WTC11 (cell line): ENCODE data around the gene ZNF586. TPM values are rescaled to one million over a fixed set of nuclear protein-coding genes. Genes with fewer than 3 reads are reported as not detected.
A peak's percentile ranks its signal among the peaks of the same experiment; 100 is the strongest.

Source experiments
- ATAC-seq: fragments of 200-7000 bp; cut with Tn5 transposase; 2 replicates; pipeline ENCODE4 v1.10.0; 2021; ENCODE audit warnings: mild to moderate bottlenecking, moderate library complexity
- Bru-seq: library from RNA; stranded (reverse); fragments of 400-500 nt; gene quantifications from one replicate; lab custom pipeline; 2021; lab: Mats Ljungman, UMichigan
- CTCF ChIA-PET: fragments of 300-600 bp; sonication (Branson Sonifier 250); formaldehyde crosslinking; loops from one replicate; lab custom pipeline; 2021; ENCODE audit warnings: antibody characterized with exemption; lab: Charles Lee
- POLR2A ChIA-PET: fragments of 350-600 bp; sonication (Branson Sonifier 250); formaldehyde crosslinking; loops from one replicate; lab custom pipeline; 2021; ENCODE audit warnings: antibody characterized with exemption; lab: Charles Lee
- DNase-seq: peaks from one replicate; pipeline ENCODE4 v3.0.0; 2021; ENCODE audit warnings: low spot score
- H3K27ac Mint-ChIP-seq: 2 replicates; pipeline ENCODE4 v1.8.0; 2021; ENCODE audit warnings: mixed read lengths
- H3K27me3 Mint-ChIP-seq: 2 replicates; pipeline ENCODE4 v1.8.0; 2021; ENCODE audit warnings: low read depth, mild to moderate bottlenecking, moderate library complexity, mixed read lengths
- H3K36me3 Mint-ChIP-seq: 2 replicates; pipeline ENCODE4 v1.8.0; 2021; ENCODE audit warnings: mixed read lengths
- H3K4me1 Mint-ChIP-seq: 2 replicates; pipeline ENCODE4 v1.8.0; 2022; ENCODE audit warnings: mixed read lengths
- H3K4me3 Mint-ChIP-seq: 2 replicates; pipeline ENCODE4 v1.8.0; 2021; ENCODE audit warnings: mild to moderate bottlenecking, moderate library complexity, mixed read lengths
- H3K9me3 Mint-ChIP-seq: 2 replicates; pipeline ENCODE4 v1.8.0; 2021; ENCODE audit warnings: mixed read lengths
- ATF6 ChIP-seq: sonication (generic); formaldehyde crosslinking; IDR thresholded peaks from 2 replicates; pipeline ENCODE4 v1.8.1; 2023; ENCODE audit warnings: mild to moderate bottlenecking, missing genetic modification reagents
- CBFB ChIP-seq: sonication (generic); formaldehyde crosslinking; IDR thresholded peaks from 2 replicates; pipeline ENCODE4 v1.8.1; 2022; ENCODE audit warnings: mild to moderate bottlenecking, low read depth, missing genetic modification reagents
- CDX4 ChIP-seq: fragments of 250-450 bp; sonication (Bioruptor Pico); IDR thresholded peaks from 2 replicates; pipeline ENCODE4 v1.9.0; 2021; ENCODE audit warnings: moderate library complexity, mild to moderate bottlenecking, inconsistent platforms, borderline replicate concordance
- E2F1 ChIP-seq: sonication (generic); formaldehyde crosslinking; IDR thresholded peaks from 2 replicates; pipeline ENCODE4 v1.8.0; 2022; ENCODE audit warnings: mild to moderate bottlenecking, missing genetic modification reagents
- EMX1 ChIP-seq: fragments of 250-450 bp; sonication (Bioruptor Pico); IDR thresholded peaks from 2 replicates; pipeline ENCODE4 v1.8.0; 2021; ENCODE audit warnings: mild to moderate bottlenecking
- ESRRA ChIP-seq: sonication (generic); formaldehyde crosslinking; IDR thresholded peaks from 2 replicates; pipeline ENCODE4 v1.8.1; 2022; ENCODE audit warnings: mild to moderate bottlenecking, missing genetic modification reagents, borderline replicate concordance
- FOXP4 ChIP-seq: sonication (generic); formaldehyde crosslinking; IDR thresholded peaks from 2 replicates; pipeline ENCODE4 v1.8.0; 2022; ENCODE audit warnings: mild to moderate bottlenecking, missing genetic modification reagents
- GABPB1 ChIP-seq: sonication (generic); formaldehyde crosslinking; IDR thresholded peaks from 2 replicates; pipeline ENCODE4 v1.8.1; 2023; ENCODE audit warnings: mild to moderate bottlenecking, missing genetic modification reagents
- MXD4 ChIP-seq: fragments of 250-450 bp; sonication (Bioruptor Pico); IDR thresholded peaks from 2 replicates; pipeline ENCODE4 v1.8.0; 2021; ENCODE audit warnings: mild to moderate bottlenecking, moderate library complexity, borderline replicate concordance
- MYBL2 ChIP-seq: sonication (generic); formaldehyde crosslinking; IDR thresholded peaks from 2 replicates; pipeline ENCODE4 v1.8.1; 2023; ENCODE audit warnings: mild to moderate bottlenecking, moderate library complexity, missing genetic modification reagents
- NFYB ChIP-seq: sonication (generic); formaldehyde crosslinking; conservative IDR thresholded peaks from 2 replicates; pipeline ENCODE4 v1.8.0; 2022; ENCODE audit warnings: low read depth, missing genetic modification reagents
- NR1H2 ChIP-seq: sonication (generic); formaldehyde crosslinking; IDR thresholded peaks from 2 replicates; pipeline ENCODE4 v1.9.0; 2021; ENCODE audit warnings: mild to moderate bottlenecking, moderate library complexity, missing genetic modification reagents
- OVOL2 ChIP-seq: fragments of 250-450 bp; sonication (Bioruptor Pico); IDR thresholded peaks from 2 replicates; pipeline ENCODE4 v1.9.0; 2021; ENCODE audit warnings: mild to moderate bottlenecking, borderline replicate concordance
- PREB ChIP-seq: sonication (generic); formaldehyde crosslinking; IDR thresholded peaks from 2 replicates; pipeline ENCODE4 v1.8.1; 2022; ENCODE audit warnings: mild to moderate bottlenecking, missing genetic modification reagents, moderate library complexity, borderline replicate concordance
- SMAD3 ChIP-seq: sonication (generic); formaldehyde crosslinking; IDR thresholded peaks from 2 replicates; pipeline ENCODE4 v1.8.0; 2022; ENCODE audit warnings: missing genetic modification reagents, mild to moderate bottlenecking, borderline replicate concordance
- ZNF317 ChIP-seq: sonication (generic); formaldehyde crosslinking; IDR thresholded peaks from 2 replicates; pipeline ENCODE4 v1.8.1; 2023; ENCODE audit warnings: low read depth, mild to moderate bottlenecking, moderate library complexity, missing genetic modification reagents, borderline replicate concordance
- ZNF425 ChIP-seq: fragments of 250-450 bp; sonication (Bioruptor Pico); conservative IDR thresholded peaks from 2 replicates; pipeline ENCODE4 v1.9.0; 2021; ENCODE audit warnings: mild to moderate bottlenecking
- ZNF512 ChIP-seq: sonication (generic); formaldehyde crosslinking; IDR thresholded peaks from 2 replicates; pipeline ENCODE4 v1.8.1; 2022; ENCODE audit warnings: missing genetic modification reagents, borderline replicate concordance
- ZSCAN18 ChIP-seq: fragments of 250-450 bp; sonication (Bioruptor Pico); IDR thresholded peaks from 2 replicates; pipeline ENCODE4 v2.1.2; 2022; ENCODE audit warnings: mild to moderate bottlenecking, moderate library complexity
- long read RNA-seq, 3 experiments: library from RNA in 1 of 3; library from capped mRNA in 1 of 3; library from polyadenylated mRNA in 1 of 3; unstranded in 2 of 3; stranded (forward) in 1 of 3; transcript quantifications; one replicate each; pipeline ENCODE4 v2.0.0, GENCODE V29; 2021
- total RNA-seq: library from RNA; stranded (reverse); gene quantifications from 3 replicates; pipeline ENCODE4 v1.2.3, GENCODE V29; 2021

The ZNF586 gene
- 13.6 to 16.4 TPM (median 15.4 TPM) in 3 replicates for total RNA-seq
- Bru-seq, nascent RNA = percentile 82 among the genes with signal in this experiment
- long read RNA-seq, experiment 1, transcript ZNF586-203 (3 exons, 2,163 nt) = major isoform, 15 of 31 reads
- long read RNA-seq, experiment 1, transcript ZNF586-202 (2 exons, 1,977 nt) = minor isoform, 8 of 31 reads
- long read RNA-seq, experiment 1, partial matches to known transcripts = 1 of 31 reads
- long read RNA-seq, experiment 1, other reads (novel, unspliced or antisense) = 7 of 31 reads
- long read RNA-seq, experiment 2, transcript ZNF586-203 (3 exons, 2,163 nt) = major isoform, 7 of 17 reads
- long read RNA-seq, experiment 2, partial matches to known transcripts = 0 of 17 reads
- long read RNA-seq, experiment 2, other reads (novel, unspliced or antisense) = 7 of 17 reads
- long read RNA-seq, experiment 3, transcript ZNF586-202 (2 exons, 1,977 nt) = minor isoform, 5 of 34 reads
- long read RNA-seq, experiment 3, transcript ZNF586-203 (3 exons, 2,163 nt) = major isoform, 8 of 34 reads
- long read RNA-seq, experiment 3, partial matches to known transcripts = 20 of 34 reads
- long read RNA-seq, experiment 3, other reads (novel, unspliced or antisense) = 1 of 34 reads

GRCh38 chr19:57769345-57770131 is at the start of gene ZNF586:
TSS of gene ZNF586 (plus strand) at chr19:57769676. CDS start at chr19:57769843, 167 bp downstream.
- ChIA-PET POLR2A (interaction anchor here (0.6 to 1.2 kb wide), 11 partner anchors 18 to 1032 kb away, joined by 3 to 7 read pairs (median 4); partner anchors contain the start of genes ZNF418, ZNF552, ZNF587 and ZNF587B), CTCF (interaction anchor here (0.5 to 1.2 kb wide), 9 partner anchors 23 to 386 kb away, joined by 3 to 7 read pairs (median 4); partner anchors contain the start of genes ZNF154, ZNF551, ZNF552 and ZNF776)
- TF ChIP-seq ZNF425 (CRISPR knock-in tag) = no peak
- no peak for TF ChIP-seq ATF6 (CRISPR knock-in tag)
- no peak for TF ChIP-seq GABPB1 (CRISPR knock-in tag)
- no peak for TF ChIP-seq ZNF512
- TF ChIP-seq MYBL2 (CRISPR knock-in tag) = no peak
- TF ChIP-seq NR1H2 = no peak
- TF ChIP-seq NFYB = peak; percentile 90
- TF ChIP-seq MXD4 (CRISPR knock-in tag) = no peak
- TF ChIP-seq ZNF317 (CRISPR knock-in tag) = no peak
- no peak for TF ChIP-seq ESRRA (CRISPR knock-in tag)
- TF ChIP-seq OVOL2 (CRISPR knock-in tag) = no peak
- 0 out of 2 replicates have a peak, but pooled peaks have one; percentile 56 for TF ChIP-seq CBFB (CRISPR knock-in tag)
- no peak for TF ChIP-seq SMAD3 (CRISPR knock-in tag)
- no peak for TF ChIP-seq ZSCAN18 (CRISPR knock-in tag)
- no peak for TF ChIP-seq EMX1 (CRISPR knock-in tag)
- peak; percentile 75 for TF ChIP-seq FOXP4 (CRISPR knock-in tag)
- TF ChIP-seq CDX4 = no peak
- no peak for TF ChIP-seq E2F1 (CRISPR knock-in tag)
- no peak for TF ChIP-seq PREB (CRISPR knock-in tag)

More at GRCh38 chr19:57769345-57770131, at the start of gene ZNF586:
- Mint-ChIP-seq H3K36me3 (peaks cover 24% of the 10 kb centered on the region), H3K4me3 (peak within 1 kb of the TSS; percentile 88), H3K9me3 (no peaks in the 10 kb centered on the region), H3K27ac (peak within 1 kb of the TSS; percentile 89), H3K4me1 (peaks cover 11% of the 10 kb centered on the region), H3K27me3 (no peaks in the 10 kb centered on the region)
- ATAC-seq = peak; percentile 99
- DNase-seq = peak; percentile 92
